Neural progenitor cell (in vitro differentiated cells): ENCODE results near the gene TELO2.

ENCODE experiments used
- EZH2 ChIP-seq: fragments of 200-600 bp; sonication (generic); IDR thresholded peaks from 2 replicates; pipeline ENCODE4 v1.6.1; 2017; ENCODE audit warnings: antibody characterized with exemption, mild to moderate bottlenecking, moderate library complexity
- TF ChIP-seq, protein P1 (sequence below): fragments of 200-600 bp; sonication (generic); IDR thresholded peaks from 2 replicates; pipeline ENCODE4 v1.5.1; 2017; ENCODE audit warnings: antibody characterized with exemption, mild to moderate bottlenecking

DNA sequence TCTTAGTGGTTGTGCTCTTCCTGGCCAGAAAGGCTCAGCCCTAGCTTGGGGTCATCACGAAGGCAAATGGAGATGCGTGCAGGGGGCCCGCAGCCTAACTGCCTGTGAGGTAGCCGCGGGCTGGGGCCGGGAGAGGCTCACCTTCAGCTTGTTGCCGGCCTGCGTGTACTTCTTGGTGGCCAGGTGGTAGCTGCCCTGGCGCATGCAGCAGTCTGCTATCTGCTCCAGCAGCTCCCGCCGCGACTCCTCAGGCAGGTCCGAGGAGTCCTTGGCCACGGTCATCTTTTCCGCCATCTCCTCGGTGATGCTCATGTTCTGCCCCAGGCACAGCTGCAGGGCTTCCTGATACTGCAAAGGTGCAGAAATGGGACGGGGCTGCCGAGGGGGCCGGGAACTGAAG lies 27.3 kb downstream of the TELO2 start:
- TF ChIP-seq, protein P1, sequence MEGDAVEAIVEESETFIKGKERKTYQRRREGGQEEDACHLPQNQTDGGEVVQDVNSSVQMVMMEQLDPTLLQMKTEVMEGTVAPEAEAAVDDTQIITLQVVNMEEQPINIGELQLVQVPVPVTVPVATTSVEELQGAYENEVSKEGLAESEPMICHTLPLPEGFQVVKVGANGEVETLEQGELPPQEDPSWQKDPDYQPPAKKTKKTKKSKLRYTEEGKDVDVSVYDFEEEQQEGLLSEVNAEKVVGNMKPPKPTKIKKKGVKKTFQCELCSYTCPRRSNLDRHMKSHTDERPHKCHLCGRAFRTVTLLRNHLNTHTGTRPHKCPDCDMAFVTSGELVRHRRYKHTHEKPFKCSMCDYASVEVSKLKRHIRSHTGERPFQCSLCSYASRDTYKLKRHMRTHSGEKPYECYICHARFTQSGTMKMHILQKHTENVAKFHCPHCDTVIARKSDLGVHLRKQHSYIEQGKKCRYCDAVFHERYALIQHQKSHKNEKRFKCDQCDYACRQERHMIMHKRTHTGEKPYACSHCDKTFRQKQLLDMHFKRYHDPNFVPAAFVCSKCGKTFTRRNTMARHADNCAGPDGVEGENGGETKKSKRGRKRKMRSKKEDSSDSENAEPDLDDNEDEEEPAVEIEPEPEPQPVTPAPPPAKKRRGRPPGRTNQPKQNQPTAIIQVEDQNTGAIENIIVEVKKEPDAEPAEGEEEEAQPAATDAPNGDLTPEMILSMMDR: no peak
- TF ChIP-seq EZH2: no peak
